Neuronal stem cell (in vitro differentiated cells): Measurements from ENCODE around the gene NOC3L.

ENCODE experiments used
- DNase-seq: peaks from one replicate; pipeline ENCODE4 v3.0.0-alpha.2; 2013; ENCODE audit warnings: low spot score
- H2AFZ ChIP-seq: one replicate; pipeline ENCODE4 v1.6.1; 2013; ENCODE audit warnings: mild to moderate bottlenecking, low read length, inconsistent platforms
- H2AK5ac ChIP-seq: 2 replicates; pipeline ENCODE4 v1.6.1; 2013; ENCODE audit warnings: low read depth, mild to moderate bottlenecking, inconsistent platforms, low read length, moderate library complexity, mixed read lengths
- H2BK120ac ChIP-seq: 2 replicates; pipeline ENCODE4 v1.6.1; 2013; ENCODE audit warnings: low read depth, mild to moderate bottlenecking, inconsistent platforms, low read length, moderate library complexity, mixed read lengths
- H2BK12ac ChIP-seq: one replicate; pipeline ENCODE4 v1.6.1; 2013; ENCODE audit warnings: low read length, inconsistent platforms
- H2BK15ac ChIP-seq: 2 replicates; pipeline ENCODE4 v1.6.1; 2013; ENCODE audit warnings: mild to moderate bottlenecking, low read length, inconsistent platforms, mixed read lengths
- H2BK5ac ChIP-seq: one replicate; pipeline ENCODE4 v1.6.1; 2013; ENCODE audit warnings: inconsistent platforms, mild to moderate bottlenecking, low read length, moderate library complexity
- H3K14ac ChIP-seq: one replicate; pipeline ENCODE4 v1.6.1; 2013; ENCODE audit warnings: low read length, inconsistent platforms
- H3K18ac ChIP-seq: 2 replicates; pipeline ENCODE4 v1.6.1; 2013; ENCODE audit warnings: low read length, inconsistent platforms
- H3K23ac ChIP-seq: 2 replicates; pipeline ENCODE4 v1.6.1; 2013; ENCODE audit warnings: low read depth, mild to moderate bottlenecking, mixed read lengths, low read length, inconsistent platforms; ENCODE audit not compliant: poor library complexity
- H3K27ac ChIP-seq: replicated peaks from 3 replicates; pipeline ENCODE4 v1.5.1; 2013; ENCODE audit warnings: low read length, inconsistent platforms
- H3K27me3 ChIP-seq, 3 experiments: 2 replicates each; pipeline ENCODE4 v1.6.1; 2013; ENCODE audit warnings: low read length in 3 of 3, mild to moderate bottlenecking in 2 of 3, inconsistent platforms in 1 of 3, low read depth in 1 of 3, mixed read lengths in 1 of 3, moderate library complexity in 1 of 3; ENCODE audit not compliant: control insufficient read depth in 3 of 3, insufficient read depth in 3 of 3
- H3K36me3 ChIP-seq, 2 donors: replicated peaks in 1 of 2; 2 replicates each; pipeline ENCODE4 v1.6.1; 2013; ENCODE audit warnings: low read length in 2 of 2; ENCODE audit not compliant: control insufficient read depth in 2 of 2, insufficient read depth in 2 of 2
- H3K4ac ChIP-seq: 2 replicates; pipeline ENCODE4 v1.6.1; 2013; ENCODE audit warnings: inconsistent platforms, mild to moderate bottlenecking, low read length, moderate library complexity
- H3K4me1 ChIP-seq, 2 donors: 1 replicate in 1 of 2; 2 replicates in 1 of 2; pipeline ENCODE4 v1.6.1; 2013; ENCODE audit warnings: low read length in 2 of 2, low read depth in 1 of 2; ENCODE audit not compliant: control insufficient read depth in 2 of 2, insufficient read depth in 1 of 2
- H3K4me2 ChIP-seq: one replicate; pipeline ENCODE4 v1.6.1; 2013; ENCODE audit warnings: mild to moderate bottlenecking, low read length, inconsistent platforms; ENCODE audit not compliant: insufficient read depth, poor library complexity, severe bottlenecking
- H3K4me3 ChIP-seq, 2 donors: 2 replicates each; pipeline ENCODE4 v1.5.1; 2013; ENCODE audit warnings: low read length in 2 of 2, mild to moderate bottlenecking in 2 of 2, inconsistent platforms in 1 of 2, moderate library complexity in 1 of 2
- H3K79me1 ChIP-seq: one replicate; pipeline ENCODE4 v1.6.1; 2013; ENCODE audit warnings: low read depth, mild to moderate bottlenecking, inconsistent platforms, low read length, moderate library complexity
- H3K9ac ChIP-seq: one replicate; pipeline ENCODE4 v1.6.1; 2013; ENCODE audit warnings: mild to moderate bottlenecking, low read depth, low read length, inconsistent platforms; ENCODE audit not compliant: poor library complexity
- H3K9me3 ChIP-seq, 2 donors: replicated peaks in 1 of 2; 2 replicates each; pipeline versions ENCODE3 to v1.6.1; 2013; ENCODE audit warnings: low read length in 2 of 2, mild to moderate bottlenecking in 2 of 2, inconsistent platforms in 1 of 2, low read depth in 1 of 2, mixed read lengths in 1 of 2, moderate library complexity in 1 of 2; ENCODE audit not compliant: control insufficient read depth in 2 of 2, insufficient read depth in 1 of 2
- H4K8ac ChIP-seq: one replicate; pipeline ENCODE4 v1.6.1; 2013; ENCODE audit warnings: low read depth, mild to moderate bottlenecking, inconsistent platforms, low read length, moderate library complexity
- H4K91ac ChIP-seq: one replicate; pipeline ENCODE4 v1.6.1; 2013; ENCODE audit warnings: low read length, low read depth, mild to moderate bottlenecking, inconsistent platforms; ENCODE audit not compliant: poor library complexity
- WGBS, 2 donors: extraction: QIAGEN DNeasy Blood & Tissue Kit; methylation state at CpG; one replicate each; pipeline ENCODE4 v1.1.7; 2013; ENCODE audit warnings: missing lambda C conversion rate in 2 of 2, mixed read lengths in 1 of 2; ENCODE audit not compliant: insufficient read length in 2 of 2, insufficient replicate concordance in 1 of 2; ENCODE audit errors: extremely low coverage in 2 of 2; 5-methylcytosine and 5-hydroxymethylcytosine counted together

NOC3L gene

DNA sequence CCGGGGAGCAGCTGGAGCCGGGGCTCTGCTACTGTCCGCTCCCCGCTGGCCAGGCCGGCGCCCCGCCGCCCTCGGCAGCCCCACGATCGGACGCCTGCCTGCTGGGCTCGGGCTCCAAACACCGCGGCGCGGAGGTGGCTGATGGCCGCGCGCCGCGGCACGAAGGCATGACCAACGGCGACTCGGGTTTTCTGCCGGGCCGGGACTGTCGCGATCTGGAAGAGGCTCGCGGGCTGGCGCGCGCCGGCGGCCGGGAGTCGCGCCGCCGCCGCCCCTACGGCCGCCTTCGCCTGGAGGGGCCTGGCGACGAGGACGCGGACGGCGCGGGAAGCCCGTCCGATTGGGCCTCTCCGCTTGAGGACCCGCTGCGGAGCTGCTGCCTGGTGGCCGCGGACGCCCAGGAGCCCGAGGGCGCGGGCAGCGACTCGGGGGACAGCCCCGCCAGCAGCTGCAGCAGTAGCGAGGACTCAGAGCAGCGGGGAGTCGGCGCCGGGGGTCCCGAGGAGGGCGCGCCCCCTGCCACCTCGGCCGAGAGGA lies 40.2 kb upstream of the NOC3L start:
- no peak overlapping the region for H2BK120ac ChIP-seq
- WGBS, 2 donors = no CpG with 5 or more reads among the region's 77 CpGs
- peak overlapping the region; percentile 98 for H3K18ac ChIP-seq
- peaks cover 0 to 3% of the 10 kb centered on the region in 2 donors for H3K9me3 ChIP-seq
- peaks cover 0 to 1% of the 10 kb centered on the region in 2 donors for H3K4me1 ChIP-seq
- H2AFZ ChIP-seq = peak overlapping the region; percentile 94
- peak overlapping the region; percentile 93 for H3K9ac ChIP-seq
- no peak overlapping the region for H2AK5ac ChIP-seq
- H3K4ac ChIP-seq = no peak overlapping the region
- peak overlapping the region; percentile 39 for H2BK5ac ChIP-seq
- no peaks in the 10 kb centered on the region for H3K79me1 ChIP-seq
- no peak overlapping the region for H4K8ac ChIP-seq
- peak overlapping the region; percentile 35 for H3K27ac ChIP-seq
- H4K91ac ChIP-seq = no peak overlapping the region
- H2BK12ac ChIP-seq = peak overlapping the region; percentile 22
- H3K4me2 ChIP-seq = peak overlapping the region; percentile 86
- H3K23ac ChIP-seq = peak overlapping the region; percentile 80
- DNase-seq = peak; percentile 56
- H3K4me3 ChIP-seq = peak overlapping the region; percentile 91 to 92
- peaks cover 0 to 14% (median 0%) of the 10 kb centered on the region in 3 experiments for H3K27me3 ChIP-seq
- no peaks in the 10 kb centered on the region for H3K36me3 ChIP-seq
- peak overlapping the region; percentile 67 for H2BK15ac ChIP-seq
- peak overlapping the region; percentile 56 for H3K14ac ChIP-seq

DNA sequence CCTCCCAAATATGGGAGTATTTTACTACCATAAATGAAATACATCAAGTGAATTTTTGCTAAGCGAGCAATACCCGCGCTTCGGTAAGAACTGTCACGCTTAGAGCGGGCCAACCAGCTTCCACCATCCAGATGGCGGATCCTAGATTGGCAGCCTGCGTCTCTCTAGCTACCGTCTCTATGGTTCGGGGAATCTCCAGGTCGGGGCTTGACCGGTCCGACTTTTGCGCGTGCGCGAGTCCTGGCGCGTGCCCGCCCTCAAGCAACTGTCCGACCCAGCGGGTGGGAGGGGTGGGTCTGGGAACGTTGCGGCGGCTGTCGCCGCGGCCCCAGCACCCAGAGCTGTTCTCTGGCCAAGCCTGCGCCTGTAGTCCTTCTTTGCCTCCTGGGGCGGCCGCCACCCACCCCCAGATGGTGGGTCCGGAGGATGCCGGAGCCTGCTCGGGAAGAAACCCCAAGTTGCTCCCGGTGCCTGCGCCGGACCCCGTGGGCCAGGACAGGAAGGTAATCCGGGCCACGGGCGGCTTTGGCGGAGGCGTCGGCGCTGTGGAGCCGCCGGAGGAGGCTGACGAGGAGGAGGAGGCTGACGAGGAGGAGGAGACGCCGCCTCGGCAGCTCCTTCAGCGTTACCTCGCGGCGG lies 39.6 kb upstream of the NOC3L start, which contains the start of gene TBC1D12:
Gene TBC1D12, plus strand, starts transcription at position 338 of the 639 bp plus-strand sequence. Its CDS starts 73 bp downstream, at position 411.
- DNase-seq = peak; percentile 86
- H2BK120ac ChIP-seq = no peak within 1 kb of the TSS
- no peak within 1 kb of the TSS for H3K4ac ChIP-seq
- H3K36me3 ChIP-seq = no peaks in the 10 kb centered on the region
- peak within 1 kb of the TSS; percentile 86 for H3K4me2 ChIP-seq
- peak within 1 kb of the TSS; percentile 80 for H3K23ac ChIP-seq
- H4K91ac ChIP-seq = no peak within 1 kb of the TSS
- peak within 1 kb of the TSS; percentile 98 for H3K18ac ChIP-seq
- peak within 1 kb of the TSS; percentile 35 for H3K27ac ChIP-seq
- H2BK15ac ChIP-seq = peak within 1 kb of the TSS; percentile 67
- peaks cover 0 to 14% (median 0%) of the 10 kb centered on the region in 3 experiments for H3K27me3 ChIP-seq
- H3K4me3 ChIP-seq = peak within 1 kb of the TSS; percentile 91 to 92
- peak within 1 kb of the TSS; percentile 22 for H2BK12ac ChIP-seq
- no CpG with 5 or more reads among the region's 56 CpGs for WGBS, 2 donors
- H2AK5ac ChIP-seq = peak within 1 kb of the TSS; percentile 28
- peaks cover 0 to 3% of the 10 kb centered on the region in 2 donors for H3K9me3 ChIP-seq
- H3K4me1 ChIP-seq = peaks cover 0 to 1% of the 10 kb centered on the region in 2 donors
- no peak within 1 kb of the TSS for H4K8ac ChIP-seq
- no peaks in the 10 kb centered on the region for H3K79me1 ChIP-seq
- H2AFZ ChIP-seq = peak within 1 kb of the TSS; percentile 94
- peak within 1 kb of the TSS; percentile 56 for H3K14ac ChIP-seq
- peak within 1 kb of the TSS; percentile 93 for H3K9ac ChIP-seq
- H2BK5ac ChIP-seq = peak within 1 kb of the TSS; percentile 39

DNA sequence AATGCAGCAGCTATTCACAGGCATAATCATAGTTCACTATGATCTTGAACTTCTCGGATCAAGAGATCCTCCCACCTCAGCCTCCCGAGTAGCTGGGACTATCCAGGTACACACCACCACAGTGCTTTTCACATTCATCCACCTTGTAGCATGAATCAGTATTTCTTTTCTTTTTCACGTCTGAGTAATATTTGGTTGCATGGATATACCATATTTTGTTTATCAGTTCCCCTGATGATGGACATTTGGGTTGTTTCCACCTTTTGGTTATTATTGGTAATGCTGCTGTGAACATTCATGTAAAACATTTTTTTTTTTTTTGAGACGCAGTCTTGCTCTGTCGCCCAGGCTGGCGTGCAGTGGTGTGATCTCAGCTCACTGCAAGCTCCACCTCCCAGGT lies 36.0 kb upstream of the NOC3L start:
- Histone ChIP-seq H3K27me3 (peaks cover 0 to 4% (median 0%) of the 10 kb centered on the region in 3 experiments), H4K8ac (no peak overlapping the region), H3K4ac (no peak overlapping the region), H3K36me3 (no peaks in the 10 kb centered on the region), H3K4me2 (no peak overlapping the region), H4K91ac (no peak overlapping the region), H3K4me1 (peaks cover 0 to 1% of the 10 kb centered on the region in 2 donors), H3K79me1 (no peaks in the 10 kb centered on the region), H3K14ac (no peak overlapping the region), H2BK12ac (no peak overlapping the region), H2AK5ac (no peak overlapping the region), H3K9ac (no peak overlapping the region), H2BK120ac (no peak overlapping the region), H3K9me3 (peaks cover 0 to 3% of the 10 kb centered on the region in 2 donors), H3K27ac (no peak overlapping the region), H2BK5ac (no peak overlapping the region), H2AFZ (no peak overlapping the region), H3K4me3 (no peak overlapping the region), H2BK15ac (no peak overlapping the region), H3K23ac (no peak overlapping the region), H3K18ac (no peak overlapping the region)
- WGBS, 2 donors = no CpG with 5 or more reads among the region's 6 CpGs
- DNase-seq = no peak

DNA sequence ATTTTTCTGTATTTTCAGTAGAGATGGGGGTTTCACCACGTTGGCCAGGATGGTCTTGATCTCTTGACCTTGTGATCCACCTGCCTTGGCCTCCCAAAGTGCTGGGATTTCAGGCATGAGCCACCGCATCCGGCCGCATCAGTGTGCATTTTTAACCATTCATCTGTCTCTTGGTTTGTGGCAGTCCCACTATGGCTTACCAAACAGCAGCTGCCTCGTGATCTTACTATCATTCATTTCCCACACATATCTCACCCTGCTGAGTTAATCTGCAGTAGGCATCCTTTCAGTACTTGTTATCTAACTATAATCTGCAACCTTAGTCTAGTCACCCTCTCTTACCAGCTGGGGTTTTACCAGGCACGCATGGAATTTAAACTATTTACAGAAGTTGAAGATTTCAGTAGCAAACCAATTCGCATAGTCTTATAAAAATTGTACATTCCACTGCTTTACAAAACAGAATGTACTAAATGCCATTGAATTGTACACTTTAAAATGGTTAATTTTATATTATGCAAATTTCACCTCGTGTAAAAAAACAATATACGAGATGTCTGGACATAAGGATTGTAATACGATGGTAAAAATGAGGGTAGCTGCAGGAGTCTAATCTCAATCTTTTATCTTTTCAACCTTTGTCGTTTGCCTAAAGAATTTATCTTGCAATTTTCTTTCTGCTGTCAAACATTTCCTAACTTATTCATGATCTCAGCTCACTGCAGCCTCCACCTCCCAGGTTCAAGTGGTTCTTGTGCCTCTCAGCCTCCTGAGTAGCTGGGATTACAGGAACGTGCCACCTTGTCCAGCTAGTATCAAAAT lies 35.0 kb upstream of the NOC3L start:
- Histone ChIP-seq H2AFZ (no peak overlapping the region), H3K36me3 (no peaks in the 10 kb centered on the region), H3K9me3 (peaks cover 0 to 3% of the 10 kb centered on the region in 2 donors), H3K18ac (no peak overlapping the region), H2BK15ac (no peak overlapping the region), H3K4ac (no peak overlapping the region), H3K79me1 (no peaks in the 10 kb centered on the region), H3K9ac (no peak overlapping the region), H3K23ac (no peak overlapping the region), H4K8ac (no peak overlapping the region), H3K27ac (no peak overlapping the region), H3K4me1 (peaks cover 0 to 1% of the 10 kb centered on the region in 2 donors), H3K4me3 (no peak overlapping the region), H2BK12ac (no peak overlapping the region), H2BK120ac (no peak overlapping the region), H3K14ac (no peak overlapping the region), H3K4me2 (no peak overlapping the region), H2BK5ac (no peak overlapping the region), H3K27me3 (no peaks in the 10 kb centered on the region), H4K91ac (no peak overlapping the region), H2AK5ac (no peak overlapping the region)
- DNase-seq = no peak
- WGBS, 2 donors = no CpG with 5 or more reads among the region's 12 CpGs
